Mesenchymal stem cell (in vitro differentiated cells and primary cell): ENCODE measurements around the gene NKTR.
"Not testable (repeated sequence)": the region's sequence is repeated elsewhere in the genome, so short reads cannot be mapped to it uniquely, and the experiment has no call there.

Source experiments
- DNase-seq: peaks from one replicate; pipeline ENCODE4 v3.0.0-alpha.2; 2013
- H2AFZ ChIP-seq: one replicate; pipeline ENCODE4 v1.6.1; 2013; ENCODE audit warnings: low read depth, mild to moderate bottlenecking, control low read depth, inconsistent platforms, low read length, moderate library complexity
- H2AK5ac ChIP-seq: 2 replicates; pipeline ENCODE4 v1.6.1; 2013; ENCODE audit warnings: low read length, moderate library complexity, mild to moderate bottlenecking, inconsistent platforms; ENCODE audit not compliant: severe bottlenecking
- H2BK120ac ChIP-seq: one replicate; pipeline ENCODE4 v1.6.1; 2013; ENCODE audit warnings: low read depth, mild to moderate bottlenecking, inconsistent platforms, low read length, moderate library complexity
- H2BK12ac ChIP-seq, 2 experiments: one replicate each; pipeline ENCODE4 v1.6.1; 2013; ENCODE audit warnings: inconsistent platforms in 2 of 2, low read length in 2 of 2, mild to moderate bottlenecking in 2 of 2, moderate library complexity in 2 of 2, control low read depth in 1 of 2
- H2BK15ac ChIP-seq: one replicate; pipeline ENCODE4 v1.6.1; 2013; ENCODE audit warnings: mild to moderate bottlenecking, low read depth, inconsistent platforms; ENCODE audit not compliant: poor library complexity, severe bottlenecking
- H2BK5ac ChIP-seq: 2 replicates; pipeline ENCODE4 v1.6.1; 2013; ENCODE audit warnings: low read depth, mild to moderate bottlenecking, low read length, control low read depth, inconsistent platforms; ENCODE audit not compliant: poor library complexity, severe bottlenecking
- H3K14ac ChIP-seq, 2 experiments: one replicate each; pipeline ENCODE4 v1.6.1; 2013; ENCODE audit warnings: inconsistent platforms in 2 of 2, low read length in 2 of 2, control low read depth in 1 of 2, mild to moderate bottlenecking in 1 of 2, moderate library complexity in 1 of 2
- H3K18ac ChIP-seq, 2 experiments: one replicate each; pipeline ENCODE4 v1.6.1; 2013; ENCODE audit warnings: inconsistent platforms in 2 of 2, low read length in 2 of 2, control low read depth in 1 of 2, low read depth in 1 of 2, mild to moderate bottlenecking in 1 of 2
- H3K23ac ChIP-seq, 2 experiments: one replicate each; pipeline ENCODE4 v1.6.1; 2013; ENCODE audit warnings: inconsistent platforms in 2 of 2, low read length in 2 of 2, mild to moderate bottlenecking in 2 of 2, moderate library complexity in 2 of 2, control low read depth in 1 of 2
- H3K27ac ChIP-seq: 2 replicates; pipeline ENCODE4 v1.5.1; 2013; ENCODE audit warnings: mild to moderate bottlenecking, moderate library complexity, low read length, control low read depth, inconsistent platforms; ENCODE audit not compliant: poor library complexity, severe bottlenecking
- H3K27me3 ChIP-seq, 2 experiments: 2 replicates each; pipeline versions ENCODE4 v1.6.1 to v1.7.0; 2013; ENCODE audit warnings: low read length in 2 of 2, mild to moderate bottlenecking in 2 of 2, moderate library complexity in 2 of 2, control low read depth in 1 of 2, inconsistent platforms in 1 of 2; ENCODE audit not compliant: control insufficient read depth in 1 of 2, insufficient read depth in 1 of 2
- H3K36me3 ChIP-seq, 2 experiments: 2 replicates each; pipeline versions ENCODE4 v1.6.1 to v1.7.0; 2013; ENCODE audit warnings: low read length in 2 of 2, control low read depth in 1 of 2, inconsistent platforms in 1 of 2, low read depth in 1 of 2, mild to moderate bottlenecking in 1 of 2; ENCODE audit not compliant: insufficient read depth in 2 of 2, control insufficient read depth in 1 of 2
- H3K4ac ChIP-seq, 2 experiments: one replicate each; pipeline ENCODE4 v1.6.1; 2013; ENCODE audit warnings: inconsistent platforms in 2 of 2, low read length in 2 of 2, mild to moderate bottlenecking in 2 of 2, moderate library complexity in 2 of 2, control low read depth in 1 of 2, low read depth in 1 of 2
- H3K4me1 ChIP-seq: 2 replicates; pipeline ENCODE4 v1.6.1; 2013; ENCODE audit warnings: low read depth, low read length, control low read depth; ENCODE audit not compliant: control insufficient read depth, insufficient read depth
- H3K4me2 ChIP-seq: 2 replicates; pipeline ENCODE4 v1.6.1; 2013; ENCODE audit warnings: low read length, mild to moderate bottlenecking, inconsistent platforms; ENCODE audit not compliant: poor library complexity, severe bottlenecking
- H3K4me3 ChIP-seq, 2 experiments: 2 replicates each; pipeline versions ENCODE4 v1.5.1 to v1.7.0; 2013; ENCODE audit warnings: low read length in 2 of 2, mild to moderate bottlenecking in 2 of 2, control low read depth in 1 of 2, low read depth in 1 of 2; ENCODE audit not compliant: insufficient read depth in 1 of 2
- H3K79me1 ChIP-seq: replicated peaks from 2 replicates; pipeline ENCODE4 v1.6.1; 2013; ENCODE audit warnings: mild to moderate bottlenecking, control low read depth, low read length, inconsistent platforms; ENCODE audit not compliant: poor library complexity, severe bottlenecking
- H3K9ac ChIP-seq: 2 replicates; pipeline ENCODE4 v1.7.0; 2013; ENCODE audit warnings: mild to moderate bottlenecking, low read length, moderate library complexity
- H3K9me3 ChIP-seq: 2 replicates; pipeline ENCODE4 v1.7.0; 2013; ENCODE audit warnings: mild to moderate bottlenecking, low read length; ENCODE audit not compliant: control insufficient read depth
- H4K8ac ChIP-seq: one replicate; pipeline ENCODE4 v1.6.1; 2013; ENCODE audit warnings: inconsistent platforms, mild to moderate bottlenecking, low read length, moderate library complexity
- H4K91ac ChIP-seq: one replicate; pipeline ENCODE4 v1.6.1; 2013; ENCODE audit warnings: mild to moderate bottlenecking, low read length, inconsistent platforms
- WGBS: methylation state at CpG from one replicate; pipeline ENCODE4 v1.1.7; 2013; ENCODE audit warnings: mixed read lengths; 5-methylcytosine and 5-hydroxymethylcytosine counted together

Gene NKTR

GRCh38 chr3:42595682-42596081, 4.8 kb upstream of the NKTR start:
- H3K36me3 ChIP-seq: peaks cover 0 to 45% of the 10 kb centered on the region in 2 experiments
- no peak overlapping the region for H3K9ac ChIP-seq
- H2BK12ac ChIP-seq: no peak overlapping the region
- no peak overlapping the region for H3K23ac ChIP-seq
- H3K18ac ChIP-seq: no peak overlapping the region
- no peak overlapping the region for H3K27ac ChIP-seq
- DNase-seq: no peak
- H3K4me1 ChIP-seq: peaks cover 4% of the 10 kb centered on the region
- H2AFZ ChIP-seq: no peak overlapping the region
- no peak overlapping the region for H2BK120ac ChIP-seq
- H3K4me2 ChIP-seq: no peak overlapping the region
- H3K79me1 ChIP-seq: peaks cover 4% of the 10 kb centered on the region
- no peak overlapping the region for H2BK15ac ChIP-seq
- H3K4ac ChIP-seq: no peak overlapping the region
- no peak overlapping the region for H3K14ac ChIP-seq
- no peak overlapping the region for H2AK5ac ChIP-seq
- no peak overlapping the region for H3K4me3 ChIP-seq
- no CpG with 5 or more reads among the region's 4 CpGs for WGBS
- no peaks in the 10 kb centered on the region for H3K27me3 ChIP-seq
- H3K9me3 ChIP-seq: no peaks in the 10 kb centered on the region
- no peak overlapping the region for H4K91ac ChIP-seq
- no peak overlapping the region for H4K8ac ChIP-seq
- no peak overlapping the region for H2BK5ac ChIP-seq

DNA sequence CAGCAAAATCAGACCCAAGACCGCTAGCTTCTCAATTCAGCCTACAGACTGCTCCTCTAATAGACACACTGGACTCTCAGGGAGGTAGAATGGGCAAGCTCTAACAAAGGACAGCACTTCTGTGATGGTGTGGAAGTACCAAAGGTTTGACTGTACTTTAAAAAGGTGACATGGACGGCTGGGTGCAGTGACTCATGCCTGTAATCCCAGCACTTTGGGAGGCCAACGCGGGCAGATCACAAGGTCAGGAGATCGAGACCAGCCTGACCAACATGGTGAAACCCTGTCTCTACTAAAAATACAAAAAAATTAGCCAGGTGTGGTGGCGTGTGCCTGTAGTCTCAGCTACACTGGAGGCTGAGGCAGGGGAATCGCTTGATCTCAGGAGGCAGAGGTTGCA, 3.4 kb upstream of the NKTR start:
- H3K9me3 ChIP-seq, H3K18ac ChIP-seq, H3K79me1 ChIP-seq, H3K9ac ChIP-seq, H3K4ac ChIP-seq, H4K8ac ChIP-seq, H3K4me1 ChIP-seq, DNase-seq, H3K27ac ChIP-seq, H2BK5ac ChIP-seq, H2AK5ac ChIP-seq, H3K14ac ChIP-seq, H2BK15ac ChIP-seq, H4K91ac ChIP-seq, H3K4me2 ChIP-seq, H3K23ac ChIP-seq, H3K27me3 ChIP-seq, H2BK120ac ChIP-seq, H2BK12ac ChIP-seq, H3K4me3 ChIP-seq, H2AFZ ChIP-seq: not testable (repeated sequence)
- H3K36me3 ChIP-seq: peaks cover 0 to 45% of the 10 kb centered on the region in 2 experiments
- WGBS: 86% methylated on average over 6 of the region's 7 CpGs

DNA sequence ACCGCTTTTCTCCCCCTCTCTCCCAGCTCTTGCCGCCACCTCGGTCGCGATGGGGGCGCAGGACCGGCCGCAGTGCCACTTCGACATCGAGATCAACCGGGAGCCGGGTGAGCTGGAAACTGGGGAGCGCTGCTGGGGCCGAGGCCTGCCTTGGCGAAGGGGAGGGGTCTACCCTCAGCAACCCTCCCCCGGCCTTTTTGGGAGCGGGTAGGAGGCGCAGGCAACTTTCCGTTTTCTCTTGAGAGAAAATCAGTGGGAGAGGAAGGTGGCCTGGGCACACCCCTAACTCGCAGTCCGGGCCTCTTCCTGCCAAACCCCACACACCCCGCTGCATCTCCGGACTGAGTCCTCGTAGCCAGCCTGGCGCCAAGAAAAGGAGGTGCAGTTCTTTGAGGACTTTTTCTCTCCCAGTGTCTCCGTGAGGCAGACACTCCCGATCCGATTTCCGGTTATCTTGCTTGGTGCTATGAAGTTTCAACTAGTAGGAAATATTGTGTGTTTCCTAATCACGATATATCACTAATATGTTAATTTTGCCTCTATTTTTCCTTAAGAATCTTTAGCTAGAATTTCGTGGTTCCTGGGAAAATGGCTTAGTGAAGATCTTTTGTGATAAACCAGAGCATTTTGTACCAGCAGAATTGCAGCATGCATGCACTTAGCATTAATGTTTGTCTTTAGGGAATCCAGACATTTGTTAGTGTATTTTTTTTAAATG, 631 bp downstream of the NKTR start:
- peak overlapping the region; percentile 97 for H3K9ac ChIP-seq
- H3K4me1 ChIP-seq: peaks cover 3% of the 10 kb centered on the region
- WGBS: 2% methylated on average over 14 of the region's 31 CpGs
- H2BK120ac ChIP-seq: peak overlapping the region; percentile 95
- H4K91ac ChIP-seq: peak overlapping the region; percentile 98
- peak; percentile 79 for DNase-seq
- H3K23ac ChIP-seq: no peak overlapping the region
- peak overlapping the region; percentile 93 for H3K27ac ChIP-seq
- H4K8ac ChIP-seq: peak overlapping the region; percentile 27
- no peak overlapping the region for H2AK5ac ChIP-seq
- H3K4me2 ChIP-seq: peak overlapping the region; percentile 38
- H2BK12ac ChIP-seq: no peak overlapping the region
- peaks cover 0 to 38% of the 10 kb centered on the region in 2 experiments for H3K36me3 ChIP-seq
- H2AFZ ChIP-seq: no peak overlapping the region
- peak overlapping the region in 1 of 2 experiments; percentile 53 for H3K14ac ChIP-seq
- H3K4ac ChIP-seq: peak overlapping the region; percentile 85 to 95
- peak overlapping the region; percentile 95 for H3K4me3 ChIP-seq
- H2BK15ac ChIP-seq: no peak overlapping the region
- no peak overlapping the region for H2BK5ac ChIP-seq
- H3K79me1 ChIP-seq: no peaks in the 10 kb centered on the region
- H3K18ac ChIP-seq: peak overlapping the region; percentile 99
- no peaks in the 10 kb centered on the region for H3K9me3 ChIP-seq
- no peaks in the 10 kb centered on the region for H3K27me3 ChIP-seq

- Histone ChIP-seq H2BK15ac (no peak overlapping the region), H2AFZ (no peak overlapping the region), H4K91ac (no peak overlapping the region), H3K4me1 (peaks cover 3% of the 10 kb centered on the region), H3K23ac (no peak overlapping the region), H3K9ac (peak overlapping the region; percentile 97), H3K36me3 (peaks cover 3 to 36% of the 10 kb centered on the region in 2 experiments), H2BK120ac (no peak overlapping the region), H4K8ac (no peak overlapping the region), H2BK5ac (no peak overlapping the region), H3K18ac (no peak overlapping the region), H3K4me2 (peak overlapping the region; percentile 38), H3K27ac (no peak overlapping the region), H3K79me1 (no peaks in the 10 kb centered on the region), H3K4me3 (peak overlapping the region in 1 of 2 experiments; percentile 95), H3K4ac (no peak overlapping the region), H3K27me3 (no peaks in the 10 kb centered on the region), H3K14ac (no peak overlapping the region), H2BK12ac (no peak overlapping the region), H2AK5ac (no peak overlapping the region), H3K9me3 (no peaks in the 10 kb centered on the region)
- 62% methylated on average over 6 of the region's 9 CpGs for WGBS
- DNase-seq: peak; percentile 47
Measured at GRCh38 chr3:42601896-42602581, 1.6 kb downstream of the NKTR start.
